Measurements from ENCODE around the gene IPO7. TPM values are rescaled to one million over a fixed set of nuclear protein-coding genes. Genes with fewer than 3 reads are reported as not detected.
"Not testable (repeated sequence)": the region's sequence is repeated elsewhere in the genome, so short reads cannot be mapped to it uniquely, and the experiment has no call there.

IPO7 gene
- total RNA-seq: 126 TPM
- long read RNA-seq, full-length matches to known transcripts: 1 of 29 reads
- long read RNA-seq, partial matches to known transcripts: 6 of 29 reads
- long read RNA-seq, other reads (novel, unspliced or antisense): 22 of 29 reads

DNA sequence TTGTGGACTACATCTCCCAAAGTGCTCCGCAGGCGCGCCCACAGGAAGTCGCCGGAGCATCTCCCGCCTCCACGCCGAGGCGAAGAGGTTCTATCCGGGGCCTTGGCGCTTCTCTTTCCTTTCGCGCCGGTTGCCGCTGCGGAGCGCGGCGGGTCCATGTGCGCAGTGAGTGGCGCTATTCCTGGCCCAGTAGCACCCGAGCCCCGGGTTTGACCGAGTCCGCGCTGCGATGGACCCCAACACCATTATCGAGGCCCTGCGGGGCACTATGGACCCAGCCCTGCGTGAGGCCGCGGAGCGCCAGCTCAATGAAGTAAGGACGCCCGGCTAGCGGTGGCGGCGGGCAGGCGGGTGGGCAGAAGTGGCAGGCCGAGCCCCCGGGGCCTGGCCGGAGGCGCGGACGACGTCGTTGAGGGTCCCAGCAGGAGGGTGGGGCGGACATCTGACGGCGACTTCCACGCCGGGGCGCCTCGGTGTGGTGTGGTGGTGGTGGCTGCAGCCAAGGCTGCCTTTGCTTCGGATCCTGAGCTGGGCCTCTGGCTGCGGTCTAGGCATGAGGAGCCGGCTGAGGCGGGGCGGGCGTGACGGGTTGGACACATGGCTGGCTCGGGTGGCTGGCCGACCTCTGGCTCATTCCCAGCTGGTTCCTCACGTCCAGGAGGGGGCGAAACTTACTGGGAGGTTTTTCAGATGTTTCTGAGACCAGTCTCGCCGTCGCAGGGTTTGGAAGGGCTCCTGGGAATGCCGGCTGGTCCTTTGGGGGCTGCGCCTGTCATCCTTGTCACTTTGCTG lies at the start of gene IPO7:
TSS of gene IPO7 (plus strand) at position 118 of the 792 bp plus-strand sequence. CDS start at position 230, 112 bp downstream.
- DNase-seq: peak; percentile 94
- peak; percentile 98 to 99 for ATAC-seq
- Histone ChIP-seq H3K27me3 (ENCODE audit: low read depth) (no peaks in the 10 kb centered on the region), H3K36me3 (peaks cover 4% of the 10 kb centered on the region), H3K27ac (peak within 1 kb of the TSS; percentile 89), H3K4me3 (peak within 1 kb of the TSS; percentile 70), H3K9me3 (no peaks in the 10 kb centered on the region), H3K4me1 (peaks cover 25% of the 10 kb centered on the region)
- TF ChIP-seq, protein P1, sequence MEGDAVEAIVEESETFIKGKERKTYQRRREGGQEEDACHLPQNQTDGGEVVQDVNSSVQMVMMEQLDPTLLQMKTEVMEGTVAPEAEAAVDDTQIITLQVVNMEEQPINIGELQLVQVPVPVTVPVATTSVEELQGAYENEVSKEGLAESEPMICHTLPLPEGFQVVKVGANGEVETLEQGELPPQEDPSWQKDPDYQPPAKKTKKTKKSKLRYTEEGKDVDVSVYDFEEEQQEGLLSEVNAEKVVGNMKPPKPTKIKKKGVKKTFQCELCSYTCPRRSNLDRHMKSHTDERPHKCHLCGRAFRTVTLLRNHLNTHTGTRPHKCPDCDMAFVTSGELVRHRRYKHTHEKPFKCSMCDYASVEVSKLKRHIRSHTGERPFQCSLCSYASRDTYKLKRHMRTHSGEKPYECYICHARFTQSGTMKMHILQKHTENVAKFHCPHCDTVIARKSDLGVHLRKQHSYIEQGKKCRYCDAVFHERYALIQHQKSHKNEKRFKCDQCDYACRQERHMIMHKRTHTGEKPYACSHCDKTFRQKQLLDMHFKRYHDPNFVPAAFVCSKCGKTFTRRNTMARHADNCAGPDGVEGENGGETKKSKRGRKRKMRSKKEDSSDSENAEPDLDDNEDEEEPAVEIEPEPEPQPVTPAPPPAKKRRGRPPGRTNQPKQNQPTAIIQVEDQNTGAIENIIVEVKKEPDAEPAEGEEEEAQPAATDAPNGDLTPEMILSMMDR (IDR thresholded peaks at IDR 0.05): no peak
- intact Hi-C loops (cut with DNase I): no loop called here

DNA sequence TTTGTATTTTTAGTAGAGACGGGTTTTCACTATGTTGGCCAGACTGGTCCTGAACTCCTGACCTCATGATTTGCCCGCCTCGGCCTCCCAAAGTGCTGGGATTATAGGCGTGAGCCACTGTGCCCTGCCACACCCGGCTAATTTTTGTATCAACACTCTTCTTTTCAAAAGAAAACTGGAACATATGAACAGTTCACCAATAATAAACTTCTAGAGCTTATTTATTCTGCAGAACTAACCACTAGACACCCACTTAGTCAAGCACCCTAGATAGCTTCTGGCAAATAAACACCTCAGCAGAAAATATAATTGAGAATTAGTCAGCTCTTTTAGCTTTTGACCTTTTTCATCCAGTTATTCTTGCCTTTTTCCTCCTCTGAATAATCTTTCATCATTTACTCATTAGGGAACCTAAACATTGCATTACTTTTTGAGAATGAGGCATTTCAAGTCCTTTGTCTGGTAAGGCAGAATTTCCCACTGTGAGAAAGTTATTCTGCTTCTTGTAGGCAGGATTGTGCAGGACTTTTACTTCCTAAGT lies 42.7 kb upstream of the IPO7 start:
- DNase-seq: no peak
- intact Hi-C loops (cut with DNase I): no loop called here
- peak; percentile 66 to 90 for ATAC-seq
- Histone ChIP-seq H3K27ac (no peak overlapping the region), H3K27me3 (ENCODE audit: low read depth) (no peaks in the 10 kb centered on the region), H3K4me3 (no peak overlapping the region), H3K36me3 (no peaks in the 10 kb centered on the region), H3K9me3 (no peaks in the 10 kb centered on the region), H3K4me1 (no peaks in the 10 kb centered on the region)
- TF ChIP-seq, protein P1 (IDR thresholded peaks at IDR 0.05): no peak

DNA sequence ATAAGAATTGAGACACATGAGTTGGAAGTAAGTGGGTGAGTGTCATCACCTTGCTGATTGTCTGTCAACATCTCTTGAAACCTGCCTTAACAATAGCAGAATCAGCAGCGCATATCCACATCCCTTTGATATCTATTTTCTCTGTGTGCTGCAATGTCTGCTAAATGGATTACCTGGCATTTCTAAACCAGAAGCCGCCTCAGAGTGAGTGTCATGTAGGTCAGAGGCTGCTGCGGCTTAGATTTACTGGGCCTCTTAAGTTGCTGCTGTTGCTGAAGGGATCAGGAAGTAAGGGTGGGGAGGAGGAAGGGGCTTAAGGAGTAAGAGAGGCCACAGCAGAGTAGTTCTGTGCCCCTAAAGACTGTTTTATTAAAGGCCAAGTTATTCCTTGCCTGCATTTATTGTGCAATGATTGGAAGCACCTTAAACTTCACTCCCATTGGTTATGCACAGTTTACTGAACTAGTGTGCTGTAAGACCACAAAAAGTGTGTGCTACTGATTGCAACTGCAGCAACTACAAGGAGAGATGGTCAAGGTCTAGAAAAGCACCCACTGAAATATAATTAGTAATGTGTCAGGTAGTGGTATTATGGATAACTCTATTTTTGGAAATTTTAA lies 40.3 kb upstream of the IPO7 start:
- Histone ChIP-seq H3K36me3 (no peaks in the 10 kb centered on the region), H3K27me3 (ENCODE audit: low read depth) (no peaks in the 10 kb centered on the region), H3K4me1 (no peaks in the 10 kb centered on the region), H3K27ac (no peak overlapping the region), H3K4me3 (no peak overlapping the region), H3K9me3 (no peaks in the 10 kb centered on the region)
- ATAC-seq (peak in 1 of 2 donors; percentile 34), DNase-seq (no peak)
- TF ChIP-seq, protein P1 (IDR thresholded peaks at IDR 0.05): no peak
- intact Hi-C loops (cut with DNase I): no loop called here

DNA sequence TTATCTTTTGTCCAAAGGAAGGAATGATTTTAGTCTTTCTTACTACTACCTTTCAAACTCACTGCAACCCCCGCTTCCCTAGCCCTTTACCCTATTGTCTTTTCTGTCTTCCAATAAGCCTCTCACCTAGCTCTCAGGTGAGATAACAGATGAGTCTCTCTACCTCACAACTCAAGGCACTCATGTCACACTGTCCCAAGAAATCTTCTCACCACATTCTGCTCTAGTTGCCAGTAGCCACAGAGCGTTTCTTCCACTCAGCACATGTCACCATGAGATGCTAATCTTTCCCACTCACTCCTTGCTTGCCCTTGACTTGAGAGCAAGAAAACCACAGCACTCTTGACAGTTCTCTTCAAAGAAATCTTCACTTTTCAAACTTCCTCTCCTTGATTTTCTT lies 37.4 kb upstream of the IPO7 start:
- DNase-seq (no peak), ATAC-seq (peak; percentile 46 to 67)
- no peaks in the 10 kb centered on the region for H3K4me1 ChIP-seq
- H3K27ac ChIP-seq: no peak overlapping the region
- intact Hi-C loops (cut with DNase I): no loop called here
- no peaks in the 10 kb centered on the region for H3K27me3 ChIP-seq (ENCODE audit: low read depth)
- no peaks in the 10 kb centered on the region for H3K36me3 ChIP-seq
- no peaks in the 10 kb centered on the region for H3K9me3 ChIP-seq
- H3K4me3 ChIP-seq: no peak overlapping the region
- TF ChIP-seq, protein P1 (IDR thresholded peaks at IDR 0.05): no peak

DNA sequence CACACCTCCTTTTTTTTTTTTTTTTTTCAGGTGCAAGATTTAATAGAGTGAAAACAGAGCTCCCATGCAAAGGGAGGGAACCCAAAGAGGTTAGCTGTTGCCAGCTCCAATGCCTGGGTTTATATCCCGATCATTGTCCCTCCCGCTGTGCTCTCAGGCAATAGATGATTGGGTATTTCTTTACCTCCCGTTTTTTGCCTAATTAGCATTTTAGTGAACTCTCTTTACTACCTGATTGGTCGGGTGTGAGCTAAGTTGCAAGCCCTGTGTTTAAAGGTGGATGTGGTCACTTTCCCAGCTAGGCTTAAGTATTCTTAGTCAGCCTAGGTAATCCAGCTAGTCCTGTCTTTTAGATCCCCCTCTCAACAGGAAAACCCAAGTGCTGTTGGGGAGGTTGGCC lies 36.7 kb upstream of the IPO7 start:
- H3K27me3 ChIP-seq (ENCODE audit: low read depth); H3K36me3 ChIP-seq; H3K27ac ChIP-seq; ATAC-seq; intact Hi-C loops (cut with DNase I); H3K4me3 ChIP-seq; H3K4me1 ChIP-seq; H3K9me3 ChIP-seq; DNase-seq: not testable (repeated sequence)

All from lower lobe of right lung (tissue), 2 donors.